ENCODE data around the gene PDCD1. TPM values are rescaled to one million over a fixed set of nuclear protein-coding genes. Genes with fewer than 3 reads are reported as not detected.

The PDCD1 gene
- total and polyA plus RNA-seq, 9 donors = 0.13 to 0.57 (median 0.27) TPM; not detected in 2

DNA sequence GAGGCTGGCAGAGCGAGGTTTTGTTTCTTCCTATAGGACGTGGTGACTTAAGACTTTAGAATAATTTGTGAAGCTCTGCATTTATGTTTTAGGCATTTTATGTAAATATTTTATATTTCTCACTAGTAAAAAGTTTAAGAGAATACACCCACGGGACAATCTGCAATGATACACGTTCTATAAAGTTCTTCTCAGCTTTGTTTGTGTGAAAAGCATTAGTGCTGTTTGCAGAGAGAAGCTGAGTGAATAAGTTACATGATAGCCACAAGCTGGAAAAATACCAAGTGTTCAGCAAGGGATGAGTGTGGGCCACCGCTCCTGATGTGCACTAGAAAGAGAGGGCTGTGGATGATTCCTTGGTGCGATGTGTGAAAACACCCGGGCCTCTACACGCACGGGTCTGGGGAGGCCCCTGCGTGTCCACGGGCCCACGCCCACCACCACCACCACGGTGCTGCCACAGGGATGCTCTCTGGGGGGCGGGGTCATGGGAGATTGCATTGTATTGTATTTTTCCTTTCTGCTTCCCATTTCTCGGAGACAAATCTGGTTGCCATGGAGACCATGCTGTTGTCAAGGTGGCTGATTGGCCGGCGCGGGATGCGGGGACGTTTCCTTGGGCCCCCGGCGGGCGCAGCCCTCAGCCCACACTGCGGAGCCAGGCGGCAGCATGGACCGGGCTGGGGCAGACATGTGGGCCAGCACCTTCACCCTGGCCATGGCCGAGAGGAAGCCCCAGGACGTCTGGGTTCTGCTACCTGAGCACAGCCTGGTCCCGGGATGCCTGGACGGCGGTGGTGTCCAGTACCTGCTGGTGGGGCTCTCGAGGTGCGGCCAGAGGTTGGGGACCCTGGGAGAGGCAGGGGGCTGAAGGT, 10.6 kb upstream of the PDCD1 start, which contains the start of gene RTP5:
TSS of gene RTP5 (plus strand) at position 643 of the 875 bp plus-strand sequence. CDS start at position 671, 28 bp downstream.
- Histone ChIP-seq H3K4me1 (ENCODE audit: insufficient read depth) (no peaks in the 10 kb centered on the region), H3K27ac (no peak within 1 kb of the TSS), H3K36me3 (no peaks in the 10 kb centered on the region), H3K27me3 (peaks cover 3% of the 10 kb centered on the region), H3K4me3 (no peak within 1 kb of the TSS), H3K9me3 (no peaks in the 10 kb centered on the region)
- 74 to 76% (median 74%) methylated on average over 27 to 33 of the region's 33 CpGs for WGBS, 3 donors
- intact Hi-C loops (cut with DNase I) = no loop called here
- no peak for DNase-seq
- TF ChIP-seq, protein P1, sequence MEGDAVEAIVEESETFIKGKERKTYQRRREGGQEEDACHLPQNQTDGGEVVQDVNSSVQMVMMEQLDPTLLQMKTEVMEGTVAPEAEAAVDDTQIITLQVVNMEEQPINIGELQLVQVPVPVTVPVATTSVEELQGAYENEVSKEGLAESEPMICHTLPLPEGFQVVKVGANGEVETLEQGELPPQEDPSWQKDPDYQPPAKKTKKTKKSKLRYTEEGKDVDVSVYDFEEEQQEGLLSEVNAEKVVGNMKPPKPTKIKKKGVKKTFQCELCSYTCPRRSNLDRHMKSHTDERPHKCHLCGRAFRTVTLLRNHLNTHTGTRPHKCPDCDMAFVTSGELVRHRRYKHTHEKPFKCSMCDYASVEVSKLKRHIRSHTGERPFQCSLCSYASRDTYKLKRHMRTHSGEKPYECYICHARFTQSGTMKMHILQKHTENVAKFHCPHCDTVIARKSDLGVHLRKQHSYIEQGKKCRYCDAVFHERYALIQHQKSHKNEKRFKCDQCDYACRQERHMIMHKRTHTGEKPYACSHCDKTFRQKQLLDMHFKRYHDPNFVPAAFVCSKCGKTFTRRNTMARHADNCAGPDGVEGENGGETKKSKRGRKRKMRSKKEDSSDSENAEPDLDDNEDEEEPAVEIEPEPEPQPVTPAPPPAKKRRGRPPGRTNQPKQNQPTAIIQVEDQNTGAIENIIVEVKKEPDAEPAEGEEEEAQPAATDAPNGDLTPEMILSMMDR (IDR thresholded peaks at IDR 0.05) = no peak
- no peak for TF ChIP-seq POLR2A (IDR thresholded peaks at IDR 0.05)
- TF ChIP-seq EP300 (IDR thresholded peaks at IDR 0.05) = no peak

DNA sequence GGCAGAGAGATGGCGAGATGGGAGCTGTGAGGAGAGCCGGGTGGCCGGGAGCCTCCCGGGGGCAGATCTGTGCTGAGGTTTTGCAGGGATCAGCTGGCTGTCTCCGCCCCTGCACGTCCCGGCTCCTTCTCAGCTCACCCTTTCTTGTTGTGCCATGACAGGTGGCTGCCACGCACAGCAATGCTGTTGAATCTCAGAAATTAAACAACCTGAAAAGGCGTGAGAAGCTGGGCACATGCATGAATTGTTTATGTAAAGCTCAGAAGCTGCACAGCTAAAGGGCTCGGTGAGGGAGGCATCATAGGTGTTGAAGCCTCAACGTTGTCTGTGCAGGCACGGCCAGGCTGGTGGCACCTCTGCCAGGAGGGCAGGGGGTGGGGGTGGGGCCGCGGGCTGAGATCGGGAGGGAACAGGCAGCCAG, 10.0 kb upstream of the PDCD1 start:
- DNase-seq = no peak
- Histone ChIP-seq H3K27me3 (peaks cover 3% of the 10 kb centered on the region), H3K4me3 (no peak overlapping the region), H3K4me1 (ENCODE audit: insufficient read depth) (peaks cover 1% of the 10 kb centered on the region), H3K27ac (no peak overlapping the region), H3K9me3 (no peaks in the 10 kb centered on the region), H3K36me3 (no peaks in the 10 kb centered on the region)
- TF ChIP-seq POLR2A (IDR thresholded peaks at IDR 0.05) = no peak
- intact Hi-C loops (cut with DNase I) = no loop called here
- WGBS, 3 donors = 29 to 37% (median 32%) methylated on average over 15 of the region's 15 CpGs

DNA sequence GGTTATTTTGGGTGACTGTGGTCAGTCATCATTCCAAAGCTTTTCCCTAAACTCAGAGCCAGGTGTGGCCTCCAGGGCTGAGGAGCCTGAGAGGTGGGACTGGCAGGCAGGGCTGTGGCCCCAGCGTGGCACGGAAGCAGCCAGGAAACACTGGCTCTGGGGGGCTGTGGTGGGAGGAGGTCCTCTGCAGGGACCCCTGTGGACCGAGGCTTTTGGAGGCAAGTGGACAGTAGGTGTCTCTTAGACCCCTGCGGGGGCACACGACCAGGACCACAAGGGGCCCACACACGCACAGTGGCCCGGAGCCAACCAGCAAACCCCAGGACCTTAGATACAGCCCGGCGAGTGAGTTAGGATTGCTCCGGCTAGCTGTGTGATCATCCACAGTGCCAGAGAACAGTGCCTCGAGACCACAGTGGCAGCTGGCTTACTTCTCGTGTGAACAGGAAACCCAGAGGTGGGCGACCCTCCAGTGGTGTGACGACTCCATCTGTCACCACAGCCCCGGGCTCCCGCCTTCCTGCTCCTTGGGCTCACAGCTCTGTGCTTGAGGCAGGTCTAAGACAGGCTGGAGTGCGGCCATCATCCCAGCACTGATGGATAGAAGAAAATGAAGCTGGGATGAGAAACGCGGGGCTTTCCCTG, 9.2 kb upstream of the PDCD1 start:
- Histone ChIP-seq H3K27ac (no peak overlapping the region), H3K27me3 (peaks cover 3% of the 10 kb centered on the region), H3K9me3 (no peaks in the 10 kb centered on the region), H3K36me3 (no peaks in the 10 kb centered on the region), H3K4me3 (no peak overlapping the region), H3K4me1 (ENCODE audit: insufficient read depth) (peaks cover 3% of the 10 kb centered on the region)
- intact Hi-C loops (cut with DNase I) = no loop called here
- 56 to 69% (median 65%) methylated on average over 19 of the region's 19 CpGs for whole genome bisulfite sequencing, 3 donors
- DNase-seq = no peak
- TF ChIP-seq EP300 (IDR thresholded peaks at IDR 0.05) (no peak), POLR2A (IDR thresholded peaks at IDR 0.05) (no peak)
- TF ChIP-seq, protein P1 (IDR thresholded peaks at IDR 0.05) = no peak

DNA sequence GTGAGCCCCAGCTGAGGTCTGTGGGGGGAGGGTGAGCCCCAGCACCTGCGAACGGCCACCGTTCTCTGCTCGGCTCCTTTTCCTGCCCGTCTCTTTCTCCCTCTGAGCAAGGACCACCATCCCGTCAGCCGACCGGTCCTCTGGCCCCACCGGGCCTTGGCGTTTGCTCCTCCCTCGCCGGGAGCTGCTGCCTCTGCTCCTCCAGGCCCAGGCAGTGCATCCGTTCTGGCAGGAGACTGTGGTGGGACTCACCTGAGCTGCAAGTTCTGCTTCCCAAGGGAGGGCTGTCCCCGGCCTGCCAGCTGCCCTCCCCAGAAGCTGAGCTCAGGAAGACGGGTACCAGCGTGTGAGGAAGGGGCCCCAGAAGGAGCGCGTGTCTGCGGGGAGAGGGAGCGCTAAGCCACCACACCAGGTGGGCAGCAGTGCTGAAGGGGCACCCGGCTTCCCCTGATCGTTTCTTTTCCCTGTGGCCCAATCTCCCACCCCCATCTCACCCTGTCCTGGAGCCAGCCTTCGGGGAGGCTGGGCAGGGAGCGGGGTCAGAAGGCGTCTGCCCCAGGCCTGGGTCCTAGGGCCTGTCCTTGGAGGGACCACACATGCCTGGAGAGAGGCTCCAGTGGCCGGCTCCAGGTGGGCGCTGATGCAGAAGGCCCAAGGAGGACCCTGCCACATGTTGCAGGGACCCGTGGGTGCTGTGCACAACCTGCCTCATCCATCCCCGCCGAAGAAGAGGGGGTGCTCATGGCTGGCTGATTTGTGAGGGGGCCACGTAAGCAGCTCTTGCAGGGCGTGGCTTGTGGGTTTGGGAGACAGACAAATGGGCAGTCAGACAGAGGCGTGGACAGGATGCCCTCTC, 8.3 kb upstream of the PDCD1 start:
- H3K4me3 ChIP-seq = no peak overlapping the region
- H3K27me3 ChIP-seq = peaks cover 3% of the 10 kb centered on the region
- TF ChIP-seq, protein P1 (IDR thresholded peaks at IDR 0.05) = no peak
- TF ChIP-seq EP300 (IDR thresholded peaks at IDR 0.05) (no peak), POLR2A (IDR thresholded peaks at IDR 0.05) (no peak)
- no peaks in the 10 kb centered on the region for H3K36me3 ChIP-seq
- 42 to 53% (median 48%) methylated on average over 32 to 33 of the region's 33 CpGs for WGBS, 3 donors
- DNase-seq = no peak
- H3K27ac ChIP-seq = no peak overlapping the region
- no peaks in the 10 kb centered on the region for H3K9me3 ChIP-seq
- intact Hi-C loops (cut with DNase I) = no loop called here
- peaks cover 3% of the 10 kb centered on the region for H3K4me1 ChIP-seq (ENCODE audit: insufficient read depth)

All from ovary (tissue), 9 donors.